GM08714 (cell line): ENCODE results near the gene SLC6A4.
"Not testable (repeated sequence)": the region's sequence is repeated elsewhere in the genome, so short reads cannot be mapped to it uniquely, and the experiment has no call there.

Source experiments
- H3K4me3 ChIP-seq: fragments of 200-500 bp; sonication (Bioruptor generic); 2 replicates; pipeline ENCODE4 v1.5.1; 2014; ENCODE audit warnings: mild to moderate bottlenecking, low read length, inconsistent platforms
- ZNF274 ChIP-seq: IDR thresholded peaks from 2 replicates; pipeline ENCODE4 v1.6.1; 2012; ENCODE audit warnings: mild to moderate bottlenecking, low read depth, low read length

Gene SLC6A4

GRCh38 chr17:30232015-30232823 lies 3.3 kb downstream of the SLC6A4 start:
- no peak overlapping the region for H3K4me3 ChIP-seq
- TF ChIP-seq ZNF274: no peak

GRCh38 chr17:30230596-30231125 lies 4.8 kb downstream of the SLC6A4 start:
- no peak for TF ChIP-seq ZNF274
- no peak overlapping the region for H3K4me3 ChIP-seq

DNA sequence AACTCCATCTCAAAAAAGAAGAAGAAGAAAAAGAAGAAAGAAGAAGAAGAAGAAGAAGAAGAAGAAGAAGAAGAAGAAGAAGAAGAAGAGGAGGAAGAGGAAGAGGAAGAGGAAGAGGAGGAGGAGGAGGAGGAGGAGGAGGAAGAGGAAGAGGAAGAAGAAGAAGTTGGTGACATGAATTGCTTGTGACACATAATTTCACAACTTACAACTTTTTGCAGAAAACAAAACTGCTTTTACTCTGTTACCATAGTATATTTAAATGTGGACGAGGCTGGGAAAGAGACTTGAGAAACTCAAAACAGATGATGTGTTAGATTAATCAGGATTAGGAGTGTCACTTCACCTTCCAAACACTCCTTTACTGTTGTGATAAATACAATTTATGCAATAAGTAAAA lies 5.5 kb downstream of the SLC6A4 start:
- not testable (repeated sequence) for H3K4me3 ChIP-seq

- H3K4me3 ChIP-seq: no peak overlapping the region
- TF ChIP-seq ZNF274: no peak
Observed at GRCh38 chr17:30229012-30229411, 6.5 kb downstream of the SLC6A4 start.

GRCh38 chr17:30228011-30228410 lies 7.5 kb downstream of the SLC6A4 start:
- TF ChIP-seq ZNF274: no peak
- no peak overlapping the region for H3K4me3 ChIP-seq

- no peak overlapping the region for H3K4me3 ChIP-seq
- no peak for TF ChIP-seq ZNF274
Observed at GRCh38 chr17:30226878-30227277, 8.6 kb downstream of the SLC6A4 start.

GRCh38 chr17:30225919-30226553 lies 9.5 kb downstream of the SLC6A4 start:
- TF ChIP-seq ZNF274: no peak

DNA sequence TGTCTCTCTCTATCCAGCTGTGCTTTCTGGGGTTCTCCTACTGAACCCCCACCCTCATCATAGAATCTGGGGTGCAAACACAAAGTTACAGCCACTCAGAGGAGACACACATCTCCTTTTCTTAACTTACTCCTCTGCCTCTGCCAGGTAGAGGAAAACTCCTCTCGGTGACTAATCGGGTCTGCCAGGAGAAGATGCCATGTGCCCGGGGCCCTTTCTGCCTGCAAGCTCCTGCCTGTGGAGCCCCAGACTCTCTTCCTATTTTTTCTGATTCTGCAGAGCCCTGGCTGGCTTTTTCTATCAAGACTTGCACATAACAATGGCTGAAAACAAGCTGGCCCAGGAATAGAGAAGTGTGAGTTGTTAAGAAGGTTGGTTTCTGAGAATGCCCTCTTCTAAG lies 10.4 kb downstream of the SLC6A4 start:
- TF ChIP-seq ZNF274: no peak
- no peak overlapping the region for H3K4me3 ChIP-seq

More at GRCh38 chr17:30225919-30226553, 9.5 kb downstream of the SLC6A4 start:
- H3K4me3 ChIP-seq: no peak overlapping the region

DNA sequence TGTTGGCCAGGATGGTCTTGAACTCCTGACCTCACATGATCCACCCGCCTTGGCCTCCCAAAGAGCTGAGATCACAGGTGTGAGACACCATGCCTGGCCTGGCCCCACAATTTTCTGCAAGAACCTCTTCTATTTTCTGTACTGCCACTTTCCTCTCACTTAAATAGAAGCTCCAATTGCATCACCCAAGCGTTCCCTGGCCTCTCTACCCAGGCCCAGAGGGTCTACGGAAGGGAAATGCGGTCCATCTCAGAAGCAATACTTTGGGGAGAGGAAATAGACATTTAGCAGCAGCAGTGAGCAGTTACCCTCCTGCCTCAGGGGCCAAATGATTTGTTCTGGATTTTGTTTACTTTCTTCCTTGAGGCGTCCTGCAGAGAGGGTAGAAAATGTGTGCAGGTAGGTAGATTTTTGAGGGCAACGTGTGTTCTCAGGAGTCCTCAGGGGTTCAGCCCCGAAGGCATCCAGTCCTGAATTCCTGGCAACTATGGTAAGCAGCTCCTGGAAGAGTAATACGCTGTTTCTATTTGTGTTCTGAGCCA lies 11.0 kb downstream of the SLC6A4 start:
- no peak overlapping the region for H3K4me3 ChIP-seq
- no peak for TF ChIP-seq ZNF274

- no peak for TF ChIP-seq ZNF274
- no peak overlapping the region for H3K4me3 ChIP-seq
Observed at GRCh38 chr17:30222721-30223175, 12.7 kb downstream of the SLC6A4 start.

DNA sequence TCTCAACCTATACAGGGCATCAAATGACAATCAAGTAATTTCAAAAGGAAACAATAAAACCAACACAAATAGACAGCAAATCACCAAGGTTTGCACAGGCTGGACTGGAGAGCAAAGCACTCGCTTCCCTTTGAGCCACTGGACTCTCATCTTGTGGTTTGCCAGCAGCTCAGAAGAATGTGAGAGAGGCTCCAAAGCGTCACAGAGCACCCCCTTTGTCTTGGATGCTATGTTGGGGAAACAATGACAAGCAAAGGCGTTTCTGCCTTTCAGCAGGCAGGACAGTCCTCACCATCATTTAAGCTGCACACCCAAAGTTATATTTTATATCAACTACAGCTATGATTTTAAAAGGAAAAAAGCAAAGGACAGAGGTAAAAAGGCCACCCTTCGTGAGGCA lies 13.2 kb downstream of the SLC6A4 start:
- H3K4me3 ChIP-seq: no peak overlapping the region
- no peak for TF ChIP-seq ZNF274

GRCh38 chr17:30221346-30221745 lies 14.2 kb downstream of the SLC6A4 start:
- TF ChIP-seq ZNF274: no peak
- H3K4me3 ChIP-seq: no peak overlapping the region

- TF ChIP-seq ZNF274: no peak
Observed at GRCh38 chr17:30220414-30220813, 15.1 kb downstream of the SLC6A4 start.

GRCh38 chr17:30219833-30220232 lies 15.7 kb downstream of the SLC6A4 start:
- no peak for TF ChIP-seq ZNF274
- no peak overlapping the region for H3K4me3 ChIP-seq

More at GRCh38 chr17:30220414-30220813, 15.1 kb downstream of the SLC6A4 start:
- H3K4me3 ChIP-seq: no peak overlapping the region

- no peak for TF ChIP-seq ZNF274
- H3K4me3 ChIP-seq: no peak overlapping the region
Observed at GRCh38 chr17:30219315-30219714, 16.2 kb downstream of the SLC6A4 start.
